ENCODE results near the gene OR10J4.

Gene OR10J4

DNA sequence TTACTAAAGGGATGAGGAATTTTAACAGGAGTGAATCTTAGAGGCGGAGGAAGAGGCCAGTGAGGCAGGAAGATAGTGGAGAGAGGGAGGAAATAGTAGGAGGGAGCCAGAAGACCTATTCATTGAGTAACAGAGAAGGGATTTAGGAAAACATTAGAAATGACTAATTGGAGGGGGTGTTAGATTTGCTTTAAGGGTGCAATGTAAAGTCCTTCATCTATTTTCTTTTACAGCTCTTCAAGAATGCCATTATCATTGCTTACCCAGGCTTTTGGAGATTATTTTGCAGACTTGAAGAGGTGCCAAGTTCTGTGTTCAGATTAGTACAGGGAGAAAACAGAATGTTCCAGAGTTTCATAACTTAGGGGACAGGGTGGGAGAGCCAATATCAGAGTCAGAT is 41.3 kb downstream of the OR10J4 start:
- ChIA-PET CTCF (no interaction called here), POLR2A (no interaction called here)
- no peak overlapping the region for H3K4me3 ChIP-seq (ENCODE audit: low read depth, low read length)
- TF ChIP-seq, protein P1, sequence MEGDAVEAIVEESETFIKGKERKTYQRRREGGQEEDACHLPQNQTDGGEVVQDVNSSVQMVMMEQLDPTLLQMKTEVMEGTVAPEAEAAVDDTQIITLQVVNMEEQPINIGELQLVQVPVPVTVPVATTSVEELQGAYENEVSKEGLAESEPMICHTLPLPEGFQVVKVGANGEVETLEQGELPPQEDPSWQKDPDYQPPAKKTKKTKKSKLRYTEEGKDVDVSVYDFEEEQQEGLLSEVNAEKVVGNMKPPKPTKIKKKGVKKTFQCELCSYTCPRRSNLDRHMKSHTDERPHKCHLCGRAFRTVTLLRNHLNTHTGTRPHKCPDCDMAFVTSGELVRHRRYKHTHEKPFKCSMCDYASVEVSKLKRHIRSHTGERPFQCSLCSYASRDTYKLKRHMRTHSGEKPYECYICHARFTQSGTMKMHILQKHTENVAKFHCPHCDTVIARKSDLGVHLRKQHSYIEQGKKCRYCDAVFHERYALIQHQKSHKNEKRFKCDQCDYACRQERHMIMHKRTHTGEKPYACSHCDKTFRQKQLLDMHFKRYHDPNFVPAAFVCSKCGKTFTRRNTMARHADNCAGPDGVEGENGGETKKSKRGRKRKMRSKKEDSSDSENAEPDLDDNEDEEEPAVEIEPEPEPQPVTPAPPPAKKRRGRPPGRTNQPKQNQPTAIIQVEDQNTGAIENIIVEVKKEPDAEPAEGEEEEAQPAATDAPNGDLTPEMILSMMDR (IDR thresholded peaks at IDR 0.05; ENCODE audit: insufficient read depth, low read length, missing control alignments) = no peak
- no peak for DNase-seq (ENCODE audit: low read depth, low spot score)

DNA sequence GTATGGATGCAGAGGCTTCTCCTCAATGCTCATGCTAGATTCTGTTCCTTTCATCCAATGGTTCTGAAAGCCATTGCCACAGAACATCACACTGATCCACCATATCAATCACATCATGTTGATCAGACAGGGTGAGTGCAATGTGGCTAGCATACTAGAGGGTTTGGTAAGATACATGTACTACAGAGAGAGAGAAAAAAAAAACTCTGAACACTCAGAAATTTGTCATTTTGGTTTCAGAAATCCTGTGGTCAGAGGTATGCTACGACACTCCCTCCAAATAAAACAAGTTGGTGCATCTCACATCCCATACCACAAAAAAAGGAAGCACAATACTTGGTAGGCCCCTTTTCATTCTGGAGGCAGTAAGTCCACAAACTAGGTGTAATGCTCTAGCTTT is 42.9 kb downstream of the OR10J4 start:
- DNase-seq (ENCODE audit: low read depth, low spot score) = no peak
- CTCF ChIA-PET = no interaction called here
- POLR2A ChIA-PET = no interaction called here
- H3K4me3 ChIP-seq (ENCODE audit: low read depth, low read length) = no peak overlapping the region
- TF ChIP-seq, protein P1 (IDR thresholded peaks at IDR 0.05; ENCODE audit: insufficient read depth, low read length, missing control alignments) = no peak
